Lung (tissue), 12 donors: Measurements from ENCODE around the gene HIVEP1. TPM values are rescaled to one million over a fixed set of nuclear protein-coding genes. Genes with fewer than 3 reads are reported as not detected.

Experiments used
- ATAC-seq: fragments of 200-7000 bp; cut with Tn5 transposase; one replicate; pipeline ENCODE4 v1.9.1; 2020; ENCODE audit warnings: moderate number of reproducible peaks; ENCODE audit not compliant: insufficient read depth, low FRiP score
- DNase-seq, 3 donors: peaks; one replicate each; pipeline ENCODE4 v3.0.0-alpha.2; 2013 to 2017
- H3K27ac ChIP-seq, 2 donors: one replicate each; pipeline ENCODE4 v1.5.1; 2013; ENCODE audit warnings: mild to moderate bottlenecking in 2 of 2, moderate library complexity in 2 of 2, control low read depth in 1 of 2, inconsistent platforms in 1 of 2, low read depth in 1 of 2, low read length in 1 of 2
- H3K27me3 ChIP-seq, 3 donors: one replicate each; pipeline ENCODE4 v1.5.1; 2013; ENCODE audit warnings: low read length in 2 of 3; ENCODE audit not compliant: control insufficient read depth in 3 of 3, insufficient read depth in 3 of 3
- H3K36me3 ChIP-seq, 4 donors: one replicate each; pipeline ENCODE4 v1.5.1; 2013; ENCODE audit warnings: low read length in 4 of 4, mild to moderate bottlenecking in 1 of 4, moderate library complexity in 1 of 4; ENCODE audit not compliant: control insufficient read depth in 4 of 4, insufficient read depth in 4 of 4
- H3K4me1 ChIP-seq, 5 donors: one replicate each; pipeline ENCODE4 v1.5.1; 2013; ENCODE audit warnings: low read length in 5 of 5, mild to moderate bottlenecking in 2 of 5, moderate library complexity in 1 of 5; ENCODE audit not compliant: control insufficient read depth in 5 of 5, insufficient read depth in 5 of 5
- H3K4me3 ChIP-seq: one replicate; pipeline ENCODE4 v1.5.1; 2013; ENCODE audit warnings: mild to moderate bottlenecking, control low read depth, moderate library complexity
- H3K9ac ChIP-seq, 2 donors: one replicate each; pipeline ENCODE4 v1.5.1; 2013; ENCODE audit warnings: low read length in 2 of 2, control low read depth in 1 of 2; ENCODE audit not compliant: insufficient read depth in 1 of 2
- H3K9me3 ChIP-seq, 4 donors: one replicate each; pipeline ENCODE4 v1.5.1; 2013; ENCODE audit warnings: low read length in 3 of 4, mild to moderate bottlenecking in 1 of 4, moderate library complexity in 1 of 4; ENCODE audit not compliant: control insufficient read depth in 4 of 4, insufficient read depth in 3 of 4
- WGBS, 2 donors: extraction: QIAGEN DNeasy Blood & Tissue Kit; methylation state at CpG; one replicate each; pipeline ENCODE4 v1.1.7; 2013; 5-methylcytosine and 5-hydroxymethylcytosine counted together
- polyA plus RNA-seq, 2 donors: library from polyadenylated mRNA; stranded (reverse); fragments of 200-250 nt; gene quantifications; one replicate each; pipeline ENCODE4 v1.2.1, GENCODE V29; 2013
- total RNA-seq, 2 donors: library from RNA; depleted of rRNA in 1 of 2; stranded (reverse); fragments of >200 nt in 1 of 2; gene quantifications; one replicate each; pipeline ENCODE4 v1.2.1, GENCODE V29; 2014 to 2021
- TF ChIP-seq, protein P1 (sequence below): IDR thresholded peaks from 2 replicates; pipeline ENCODE4 v1.5.1; 2012; ENCODE audit warnings: mild to moderate bottlenecking; ENCODE audit errors: control extremely low read depth, extremely low read depth
- donor health status: control.
- donor health status: control.
- donor health status: Bipolar disorder and iron deficiency.
- donor health status: healthy.
- donor health status: DM: yes; HTN: yes; CAD: no.

HIVEP1 gene
- total and polyA plus RNA-seq, 4 donors = 3.1 to 49.6 (median 20.5) TPM

DNA sequence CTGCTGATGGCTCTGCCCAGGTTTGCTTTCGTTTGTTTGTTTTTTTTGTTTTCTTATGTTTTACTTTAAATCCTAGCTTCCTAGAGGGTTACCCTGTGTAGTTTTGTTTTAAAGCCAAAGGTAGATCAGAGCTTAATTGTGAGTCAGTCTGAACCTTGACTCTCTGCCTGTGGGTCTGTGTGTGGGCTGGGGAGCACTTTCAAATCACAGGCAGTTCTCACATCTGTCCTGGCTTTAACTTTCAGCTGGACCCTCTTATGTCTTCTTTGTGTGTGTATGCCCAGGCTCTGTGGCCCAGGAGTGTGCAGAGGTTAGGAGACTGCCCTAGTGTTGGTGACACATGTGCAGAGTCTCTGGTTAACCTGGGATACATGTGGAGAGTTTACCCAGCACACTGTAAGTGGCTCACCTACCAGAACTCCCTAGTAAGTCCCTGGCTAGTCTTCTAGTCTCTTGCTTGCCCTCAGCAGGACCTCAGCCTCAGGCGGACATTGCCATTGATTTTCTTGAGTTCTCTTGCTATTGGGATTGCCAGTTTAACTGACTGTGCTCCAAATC lies 19.0 kb downstream of the HIVEP1 start:
- Histone ChIP-seq H3K4me3 (no peak overlapping the region), H3K4me1 (peaks cover 2 to 15% (median 5%) of the 10 kb centered on the region in 5 donors), H3K27ac (no peak overlapping the region), H3K9ac (no peak overlapping the region), H3K9me3 (no peaks in the 10 kb centered on the region), H3K27me3 (no peaks in the 10 kb centered on the region), H3K36me3 (peaks cover 0 to 19% (median under 1%) of the 10 kb centered on the region in 4 donors)
- WGBS, 2 donors = 98 to 100% methylated on average over 2 of the region's 2 CpGs
- no peak for DNase-seq
- TF ChIP-seq, protein P1, sequence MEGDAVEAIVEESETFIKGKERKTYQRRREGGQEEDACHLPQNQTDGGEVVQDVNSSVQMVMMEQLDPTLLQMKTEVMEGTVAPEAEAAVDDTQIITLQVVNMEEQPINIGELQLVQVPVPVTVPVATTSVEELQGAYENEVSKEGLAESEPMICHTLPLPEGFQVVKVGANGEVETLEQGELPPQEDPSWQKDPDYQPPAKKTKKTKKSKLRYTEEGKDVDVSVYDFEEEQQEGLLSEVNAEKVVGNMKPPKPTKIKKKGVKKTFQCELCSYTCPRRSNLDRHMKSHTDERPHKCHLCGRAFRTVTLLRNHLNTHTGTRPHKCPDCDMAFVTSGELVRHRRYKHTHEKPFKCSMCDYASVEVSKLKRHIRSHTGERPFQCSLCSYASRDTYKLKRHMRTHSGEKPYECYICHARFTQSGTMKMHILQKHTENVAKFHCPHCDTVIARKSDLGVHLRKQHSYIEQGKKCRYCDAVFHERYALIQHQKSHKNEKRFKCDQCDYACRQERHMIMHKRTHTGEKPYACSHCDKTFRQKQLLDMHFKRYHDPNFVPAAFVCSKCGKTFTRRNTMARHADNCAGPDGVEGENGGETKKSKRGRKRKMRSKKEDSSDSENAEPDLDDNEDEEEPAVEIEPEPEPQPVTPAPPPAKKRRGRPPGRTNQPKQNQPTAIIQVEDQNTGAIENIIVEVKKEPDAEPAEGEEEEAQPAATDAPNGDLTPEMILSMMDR = no peak
- no peak for ATAC-seq

DNA sequence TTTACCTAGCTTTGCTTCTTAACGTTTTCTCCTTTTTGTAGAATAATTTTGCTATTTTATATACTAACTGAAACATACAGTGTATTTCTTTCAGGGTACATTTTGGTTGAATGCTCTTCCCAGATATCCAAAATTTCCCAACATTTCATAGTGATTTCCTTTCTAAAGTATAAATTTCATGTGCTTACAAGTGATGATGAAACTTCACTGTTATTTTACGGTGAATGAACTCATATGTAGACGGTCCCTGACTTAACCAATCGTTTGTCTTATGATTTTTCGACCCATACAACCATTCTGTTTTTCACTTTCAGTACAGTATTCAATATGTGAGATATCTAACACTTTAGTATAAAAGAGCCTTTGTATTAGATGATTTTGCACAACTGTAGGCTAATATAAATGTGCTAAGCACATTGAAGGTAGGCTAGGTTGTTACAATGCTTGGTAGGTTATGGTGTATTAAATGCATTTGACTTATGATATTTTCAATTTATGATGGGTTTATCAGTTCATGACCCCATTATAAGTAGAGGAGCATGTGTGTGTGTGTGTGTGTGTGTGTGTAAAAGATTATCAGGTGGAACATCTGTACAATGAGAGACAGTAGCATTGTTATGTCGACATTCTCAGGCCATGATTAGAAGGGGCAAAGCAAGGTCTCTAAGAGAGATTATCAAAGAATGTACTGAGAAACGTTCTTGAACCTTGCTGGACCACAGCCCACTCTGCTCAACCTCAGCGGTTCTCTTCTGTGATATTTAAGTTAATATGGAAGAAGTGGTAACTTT lies 20.9 kb downstream of the HIVEP1 start:
- Histone ChIP-seq H3K4me1 (peaks cover 3 to 15% (median 5%) of the 10 kb centered on the region in 5 donors), H3K27ac (no peak overlapping the region), H3K4me3 (no peak overlapping the region), H3K9ac (no peak overlapping the region), H3K27me3 (no peaks in the 10 kb centered on the region), H3K9me3 (peaks cover 0 to 2% (median 0%) of the 10 kb centered on the region in 4 donors), H3K36me3 (peaks cover 0 to 13% (median under 1%) of the 10 kb centered on the region in 4 donors)
- DNase-seq (no peak), ATAC-seq (no peak)
- TF ChIP-seq, protein P1 = no peak
- 67 to 68% methylated on average over 8 of the region's 8 CpGs for WGBS, 2 donors

DNA sequence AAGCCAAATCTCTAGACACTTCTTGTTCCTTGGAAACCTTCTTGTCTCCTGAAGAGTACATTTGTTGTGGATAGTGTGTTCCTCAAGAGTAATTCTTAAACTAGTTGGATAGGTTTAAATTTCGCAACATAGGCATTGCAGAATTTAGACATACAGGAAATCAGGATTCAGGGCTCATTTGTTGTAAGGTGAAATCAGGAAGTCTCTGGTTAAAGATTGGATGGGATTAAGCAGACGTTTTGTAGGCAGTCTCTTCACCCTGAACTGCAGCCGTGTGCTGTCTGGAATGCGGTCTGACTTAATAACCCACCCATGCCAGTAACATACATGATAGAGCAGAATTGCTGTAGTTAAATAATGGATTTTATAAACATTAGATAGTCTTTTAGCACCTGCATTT lies 21.7 kb downstream of the HIVEP1 start:
- no peak overlapping the region for H3K4me3 ChIP-seq
- TF ChIP-seq, protein P1 = no peak
- H3K9ac ChIP-seq = no peak overlapping the region
- 9 to 25% methylated on average over 4 of the region's 4 CpGs for WGBS, 2 donors
- no peak overlapping the region for H3K27ac ChIP-seq
- no peaks in the 10 kb centered on the region for H3K27me3 ChIP-seq
- H3K36me3 ChIP-seq = peaks cover 0 to 10% (median under 1%) of the 10 kb centered on the region in 4 donors
- peaks cover 0 to 2% (median 0%) of the 10 kb centered on the region in 4 donors for H3K9me3 ChIP-seq
- H3K4me1 ChIP-seq = peaks cover 3 to 15% (median 5%) of the 10 kb centered on the region in 5 donors
- DNase-seq = peak in 1 of 3 donors; percentile 32
- ATAC-seq = no peak
